ENCODE measurements around the gene PAPOLG.

The PAPOLG gene

GRCh38 chr2:60756097-60757087 is at the start of gene PAPOLG:
TSS of gene PAPOLG (plus strand) at chr2:60756268. CDS start at chr2:60756479, 211 bp downstream.
- peak; percentile 82 to 92 for DNase-seq (ENCODE audit: low read depth in 1 of 2, low spot score in 1 of 2)
- in situ Hi-C loops (cut with HindIII; ENCODE audit: low pct_unique_long_range_greater_than_20kb, low sequenced_read_pairs): no loop called here
- no peak for TF ChIP-seq JUND (IDR thresholded peaks at IDR 0.05; ENCODE audit: low read depth)

GRCh38 chr2:60707750-60708371 is 48.2 kb upstream of the PAPOLG start:
- no peak for TF ChIP-seq JUND (IDR thresholded peaks at IDR 0.05; ENCODE audit: low read depth)
- in situ Hi-C loops (cut with HindIII; ENCODE audit: low pct_unique_long_range_greater_than_20kb, low sequenced_read_pairs): no loop called here
- DNase-seq (ENCODE audit: low read depth in 1 of 2, low spot score in 1 of 2): peak; percentile 24 to 44

- no peak for TF ChIP-seq JUND (IDR thresholded peaks at IDR 0.05; ENCODE audit: low read depth)
- DNase-seq (ENCODE audit: low read depth in 1 of 2, low spot score in 1 of 2): no peak
- in situ Hi-C loops (cut with HindIII; ENCODE audit: low pct_unique_long_range_greater_than_20kb, low sequenced_read_pairs): no loop called here
Observed at GRCh38 chr2:60708630-60709320, 47.3 kb upstream of the PAPOLG start.

DNA sequence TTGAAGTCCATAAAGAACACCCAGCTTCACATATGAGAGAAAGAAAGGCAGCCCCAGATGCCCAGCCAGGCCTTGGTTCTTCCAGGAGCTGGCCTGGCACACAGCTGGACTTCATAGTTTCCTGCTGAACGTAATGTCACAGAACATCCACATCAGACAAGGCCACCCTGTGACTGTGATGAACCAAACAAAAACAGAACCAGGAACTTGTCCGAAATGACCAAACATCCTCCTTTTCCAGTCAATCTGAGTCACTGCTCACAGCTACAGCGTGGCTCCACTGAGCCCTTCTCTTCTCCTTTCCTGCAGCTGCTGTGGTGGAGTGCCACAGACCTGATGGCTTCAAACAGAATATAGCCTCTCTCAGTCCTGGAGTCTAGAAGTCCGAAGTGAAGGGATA is 45.4 kb upstream of the PAPOLG start:
- DNase-seq (ENCODE audit: low read depth in 1 of 2, low spot score in 1 of 2): no peak
- TF ChIP-seq JUND (IDR thresholded peaks at IDR 0.05; ENCODE audit: low read depth): no peak
- in situ Hi-C loops (cut with HindIII; ENCODE audit: low pct_unique_long_range_greater_than_20kb, low sequenced_read_pairs): no loop called here

GRCh38 chr2:60715561-60715960 is 40.5 kb upstream of the PAPOLG start:
- in situ Hi-C loops (cut with HindIII; ENCODE audit: low pct_unique_long_range_greater_than_20kb, low sequenced_read_pairs): no loop called here
- TF ChIP-seq JUND (IDR thresholded peaks at IDR 0.05; ENCODE audit: low read depth): no peak
- DNase-seq (ENCODE audit: low read depth in 1 of 2, low spot score in 1 of 2): no peak

- no peak for TF ChIP-seq JUND (IDR thresholded peaks at IDR 0.05; ENCODE audit: low read depth)
- peak in 1 of 2 experiments; percentile 5 for DNase-seq (ENCODE audit: low read depth in 1 of 2, low spot score in 1 of 2)
- in situ Hi-C loops (cut with HindIII; ENCODE audit: low pct_unique_long_range_greater_than_20kb, low sequenced_read_pairs): no loop called here
Observed at GRCh38 chr2:60717691-60718090, 38.4 kb upstream of the PAPOLG start.

GRCh38 chr2:60719331-60719730 is 36.7 kb upstream of the PAPOLG start:
- in situ Hi-C loops (cut with HindIII; ENCODE audit: low pct_unique_long_range_greater_than_20kb, low sequenced_read_pairs): no loop called here
- TF ChIP-seq JUND (IDR thresholded peaks at IDR 0.05; ENCODE audit: low read depth): no peak
- no peak for DNase-seq (ENCODE audit: low read depth in 1 of 2, low spot score in 1 of 2)

GRCh38 chr2:60725466-60725865 is 30.6 kb upstream of the PAPOLG start:
- in situ Hi-C loops (cut with HindIII; ENCODE audit: low pct_unique_long_range_greater_than_20kb, low sequenced_read_pairs): no loop called here
- no peak for DNase-seq (ENCODE audit: low read depth in 1 of 2, low spot score in 1 of 2)
- no peak for TF ChIP-seq JUND (IDR thresholded peaks at IDR 0.05; ENCODE audit: low read depth)

GRCh38 chr2:60728855-60729254 is 27.2 kb upstream of the PAPOLG start:
- DNase-seq (ENCODE audit: low read depth in 1 of 2, low spot score in 1 of 2): no peak
- TF ChIP-seq JUND (IDR thresholded peaks at IDR 0.05; ENCODE audit: low read depth): no peak
- in situ Hi-C loops (cut with HindIII; ENCODE audit: low pct_unique_long_range_greater_than_20kb, low sequenced_read_pairs): no loop called here

GRCh38 chr2:60735496-60736250 is 20.4 kb upstream of the PAPOLG start:
- in situ Hi-C loops (cut with HindIII; ENCODE audit: low pct_unique_long_range_greater_than_20kb, low sequenced_read_pairs): no loop called here
- no peak for TF ChIP-seq JUND (IDR thresholded peaks at IDR 0.05; ENCODE audit: low read depth)
- no peak for DNase-seq (ENCODE audit: low read depth in 1 of 2, low spot score in 1 of 2)

- no peak for DNase-seq (ENCODE audit: low read depth in 1 of 2, low spot score in 1 of 2)
- TF ChIP-seq JUND (IDR thresholded peaks at IDR 0.05; ENCODE audit: low read depth): no peak
- in situ Hi-C loops (cut with HindIII; ENCODE audit: low pct_unique_long_range_greater_than_20kb, low sequenced_read_pairs): no loop called here
Observed at GRCh38 chr2:60738679-60739078, 17.4 kb upstream of the PAPOLG start.

GRCh38 chr2:60739156-60739555 is 16.9 kb upstream of the PAPOLG start:
- TF ChIP-seq JUND (IDR thresholded peaks at IDR 0.05; ENCODE audit: low read depth): no peak
- in situ Hi-C loops (cut with HindIII; ENCODE audit: low pct_unique_long_range_greater_than_20kb, low sequenced_read_pairs): no loop called here
- no peak for DNase-seq (ENCODE audit: low read depth in 1 of 2, low spot score in 1 of 2)
